D341Med (cell line): Measurements from ENCODE around the gene CPVL.

Source experiments
- DNase-seq: peaks from one replicate; pipeline ENCODE4 v3.0.0; 2012; ENCODE audit warnings: low spot score

CPVL gene

GRCh38 chr7:29154076-29154475 is 7.7 kb upstream of the CPVL start:
- DNase-seq, result no peak

- DNase-seq, result no peak
Measured at GRCh38 chr7:29150856-29151255, 4.5 kb upstream of the CPVL start.

- DNase-seq, result no peak
Measured at GRCh38 chr7:29149036-29149435, 2.7 kb upstream of the CPVL start.

DNA sequence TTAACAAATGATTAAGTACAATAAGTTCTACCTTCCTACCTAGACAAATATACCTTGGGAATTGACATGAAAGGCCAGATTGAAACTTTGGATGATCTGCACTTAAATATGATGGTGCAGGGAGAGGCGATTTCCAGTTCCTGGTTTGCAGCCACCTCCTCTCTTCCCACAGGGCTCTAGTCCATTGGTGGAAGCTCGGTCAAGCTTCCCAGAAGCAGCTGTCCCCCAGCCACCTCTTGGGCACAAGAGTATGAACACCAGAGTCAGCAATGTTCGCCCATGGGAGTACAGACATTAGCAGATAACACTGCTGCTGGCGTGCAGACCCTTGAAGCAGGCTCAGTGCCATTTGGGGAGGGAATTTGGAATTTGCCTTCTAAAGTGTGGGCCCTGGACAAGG is 1.5 kb upstream of the CPVL start:
- DNase-seq, result no peak

DNA sequence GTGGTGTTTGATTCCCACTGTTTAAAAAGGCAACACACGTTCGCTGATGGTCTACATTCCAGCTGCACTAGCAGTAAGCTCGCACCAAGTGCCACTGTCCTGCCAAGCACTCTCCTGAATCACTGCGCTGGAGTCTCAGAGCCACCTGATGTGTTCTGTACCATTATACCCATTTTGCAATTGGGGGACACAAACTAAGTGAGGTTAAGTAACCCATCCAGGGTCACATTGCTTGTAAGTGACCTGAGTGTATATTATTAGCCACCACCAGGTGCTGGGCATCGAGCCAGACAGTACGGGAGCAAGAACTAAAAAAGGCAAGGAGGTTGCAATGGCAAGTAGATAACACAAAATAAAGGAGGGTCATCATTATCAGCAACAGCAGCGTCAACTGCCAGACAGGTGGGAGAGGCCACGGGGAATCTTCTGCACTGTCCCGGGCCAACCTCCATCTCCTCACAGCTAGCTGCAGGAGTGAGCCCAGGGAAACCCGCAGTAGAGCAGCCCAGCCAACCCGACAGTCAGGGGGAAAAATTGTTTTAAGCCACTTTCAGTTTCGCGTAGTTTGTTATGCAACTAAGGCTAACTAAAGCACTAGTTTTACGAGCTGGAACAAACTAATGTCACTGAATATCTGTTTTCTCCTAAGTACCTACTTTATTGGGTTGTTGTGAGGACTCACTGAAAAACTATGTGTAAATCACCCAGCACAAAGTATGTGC is 712 bp upstream of the CPVL start:
- DNase-seq, result no peak

DNA sequence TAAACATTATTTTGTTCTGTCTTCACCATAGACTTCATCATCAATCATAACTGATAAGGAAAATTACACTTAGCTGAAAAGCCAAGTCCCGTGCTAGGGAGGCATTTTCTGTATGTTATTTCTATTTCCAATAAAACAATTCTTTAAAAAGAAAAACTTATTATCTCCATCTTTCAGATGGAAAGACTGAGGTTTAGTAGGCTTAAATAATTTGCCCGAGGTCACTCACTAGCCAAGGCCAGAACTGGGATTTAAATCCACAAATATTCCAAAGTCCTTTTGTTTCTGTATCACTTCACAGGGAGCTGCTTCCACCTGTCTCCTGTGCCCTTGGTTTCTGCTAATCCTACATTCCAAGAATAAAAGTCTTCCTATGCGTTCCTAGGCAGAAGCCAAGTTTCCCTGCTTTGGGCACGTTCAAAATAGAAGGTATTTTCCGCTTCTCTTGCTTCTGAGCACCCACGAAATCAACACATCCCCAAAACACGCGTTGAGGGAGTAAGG is 732 bp downstream of the CPVL start:
- DNase-seq, result no peak

DNA sequence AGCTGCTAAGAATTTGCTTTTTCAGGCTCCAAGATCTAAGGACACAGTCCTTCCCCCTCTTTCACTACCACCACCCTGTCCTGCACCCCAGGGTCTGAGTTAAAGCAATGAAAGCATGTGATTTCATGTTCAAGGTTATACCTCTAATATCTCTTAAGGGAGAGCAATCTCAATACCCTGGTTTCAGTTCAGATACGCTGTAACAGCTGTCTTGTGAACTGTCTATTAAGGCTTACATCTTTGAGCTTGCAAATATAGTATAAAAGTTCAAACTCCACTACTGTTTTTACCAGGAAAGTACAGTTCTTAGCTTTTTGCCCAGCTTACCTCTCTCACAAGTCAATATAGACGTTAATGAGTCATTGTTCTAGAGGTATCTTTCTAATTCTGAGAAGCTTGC is 2.6 kb downstream of the CPVL start:
- no peak for DNase-seq

- no peak for DNase-seq
Measured at GRCh38 chr7:29142021-29142727, 4.2 kb downstream of the CPVL start.

DNA sequence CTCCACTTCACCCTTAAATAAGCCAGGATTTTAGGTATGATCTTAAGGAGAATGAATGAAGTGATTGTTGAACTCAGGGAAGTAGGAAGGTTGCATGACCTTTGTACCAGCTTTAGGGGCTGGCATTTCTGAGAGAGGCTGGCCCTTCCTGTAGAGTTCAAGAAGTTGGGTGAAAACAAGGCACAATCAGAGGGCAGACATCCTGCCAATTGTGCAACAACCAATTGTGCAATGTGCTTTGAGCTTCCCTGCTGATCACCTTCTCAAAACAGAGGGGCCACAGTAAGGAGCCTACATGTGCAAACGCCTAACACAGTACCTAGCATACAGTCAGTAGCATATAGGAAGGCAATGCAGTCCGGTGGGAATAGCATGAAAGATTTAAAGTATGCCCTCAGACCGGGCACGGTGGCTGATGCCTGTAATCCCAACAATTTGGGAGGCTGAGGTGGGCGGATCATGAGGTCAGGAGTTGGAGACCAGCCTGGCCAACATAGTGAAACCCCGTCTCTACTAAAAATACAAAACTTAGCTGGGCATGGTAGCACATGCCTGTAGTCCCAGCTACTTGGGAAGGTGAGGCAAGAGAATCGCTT is 5.4 kb downstream of the CPVL start:
- DNase-seq, result no peak

GRCh38 chr7:29139796-29140195 is 6.5 kb downstream of the CPVL start:
- no peak for DNase-seq

GRCh38 chr7:29139191-29139590 is 7.1 kb downstream of the CPVL start:
- no peak for DNase-seq

GRCh38 chr7:29138588-29138987 is 7.7 kb downstream of the CPVL start:
- no peak for DNase-seq

DNA sequence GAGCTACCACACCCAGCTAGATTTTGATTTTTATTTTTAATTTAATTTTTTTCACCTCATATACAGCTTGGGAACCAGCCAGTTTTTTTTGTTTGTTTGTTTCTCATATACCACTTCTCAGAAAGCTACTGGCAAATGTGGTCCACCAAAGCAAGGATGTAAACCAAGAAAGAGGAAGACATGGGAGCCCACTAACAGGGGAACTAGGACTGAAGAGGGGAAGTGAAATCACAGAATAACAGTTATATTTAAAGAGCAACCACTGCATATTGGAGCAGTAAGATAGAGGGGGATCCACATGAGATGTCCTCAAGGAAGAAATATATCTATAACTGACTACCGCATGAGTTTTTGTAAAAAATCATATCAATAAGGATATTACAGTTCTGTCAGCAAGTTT is 10.5 kb downstream of the CPVL start:
- no peak for DNase-seq

- no peak for DNase-seq
Measured at GRCh38 chr7:29132980-29133379, 13.4 kb downstream of the CPVL start.

DNA sequence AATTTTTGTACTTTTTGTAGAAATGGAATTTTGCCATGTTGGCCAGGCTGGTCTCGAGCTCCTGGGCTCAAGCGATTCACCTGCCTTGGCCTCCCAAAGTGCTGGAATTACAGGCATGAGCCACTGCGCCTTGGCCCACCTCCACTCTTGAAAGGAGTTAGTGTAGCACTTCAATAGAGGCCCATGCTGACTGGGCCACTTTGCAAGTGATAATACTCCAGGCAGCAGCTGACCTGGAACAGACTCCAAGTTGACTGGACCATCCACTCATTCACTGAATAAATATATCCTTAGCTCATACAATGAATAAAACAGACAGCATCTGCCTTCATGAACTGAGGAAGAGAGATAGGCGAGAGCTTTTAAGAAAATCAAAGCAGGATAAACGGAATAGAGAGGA is 14.7 kb downstream of the CPVL start:
- DNase-seq, result no peak

DNA sequence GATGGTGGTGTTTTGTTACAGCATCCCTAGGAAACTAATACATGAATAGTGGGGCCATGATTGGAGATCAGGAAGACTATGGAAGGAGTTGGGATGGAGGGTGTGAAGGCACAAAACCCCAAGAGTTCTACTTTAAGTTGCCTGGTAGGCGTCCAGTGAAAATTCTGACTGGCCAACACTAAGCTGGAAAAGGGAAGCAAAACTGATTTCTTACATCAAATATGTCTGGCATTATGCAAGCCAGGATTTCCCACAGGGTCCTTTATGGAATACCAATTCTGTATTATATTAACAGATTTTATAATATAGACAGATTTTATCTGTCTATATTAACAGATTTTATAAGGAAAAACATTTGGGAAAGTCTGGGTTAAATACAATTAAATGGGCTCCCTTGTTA is 16.2 kb downstream of the CPVL start:
- DNase-seq, result no peak

- DNase-seq, result no peak
Measured at GRCh38 chr7:29127527-29127926, 18.8 kb downstream of the CPVL start.

DNA sequence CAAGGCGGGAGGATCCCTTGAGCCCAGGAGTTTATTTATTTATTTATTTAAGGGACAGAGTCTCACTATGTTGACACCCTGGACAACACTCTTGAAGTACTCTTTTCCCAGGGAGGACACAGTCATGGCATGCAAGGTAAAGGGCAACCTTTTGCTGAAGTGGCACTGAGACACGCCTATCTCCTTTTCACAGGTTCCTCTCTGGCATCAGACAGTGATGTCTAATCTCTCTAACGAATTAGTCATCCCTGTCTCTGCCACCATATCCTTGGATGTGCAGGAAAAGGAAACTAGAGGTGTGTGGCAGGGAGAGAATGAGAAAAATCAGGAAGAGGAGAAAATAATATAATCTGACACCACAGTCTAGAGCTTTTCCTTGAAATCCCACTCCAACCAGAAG is 19.5 kb downstream of the CPVL start:
- no peak for DNase-seq

DNA sequence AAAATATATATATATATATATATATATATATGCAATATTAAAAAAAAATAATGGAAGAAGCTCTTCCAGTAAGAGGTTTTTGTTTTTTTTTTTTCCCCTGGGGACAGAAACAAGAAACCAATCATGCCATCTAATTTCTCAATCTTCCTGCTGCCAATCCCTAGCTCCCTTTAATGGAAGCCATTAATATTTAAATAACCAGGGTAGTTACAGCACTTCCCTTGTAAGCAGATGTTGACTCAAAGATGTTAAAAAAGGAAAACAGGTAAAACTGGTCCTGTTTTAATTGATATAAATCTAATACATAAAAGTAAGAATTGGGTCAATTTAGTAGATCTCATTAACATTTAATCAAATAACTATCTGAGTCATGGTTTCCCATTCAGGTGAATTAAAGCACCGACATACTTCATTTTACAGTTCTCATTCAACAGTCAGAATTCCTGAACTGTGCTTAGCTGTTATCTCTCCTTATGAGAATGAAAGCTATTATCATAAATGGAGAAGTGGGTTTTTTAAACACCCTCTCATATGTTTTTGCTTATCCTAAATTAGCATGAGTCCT is 22.6 kb downstream of the CPVL start:
- no peak for DNase-seq

DNA sequence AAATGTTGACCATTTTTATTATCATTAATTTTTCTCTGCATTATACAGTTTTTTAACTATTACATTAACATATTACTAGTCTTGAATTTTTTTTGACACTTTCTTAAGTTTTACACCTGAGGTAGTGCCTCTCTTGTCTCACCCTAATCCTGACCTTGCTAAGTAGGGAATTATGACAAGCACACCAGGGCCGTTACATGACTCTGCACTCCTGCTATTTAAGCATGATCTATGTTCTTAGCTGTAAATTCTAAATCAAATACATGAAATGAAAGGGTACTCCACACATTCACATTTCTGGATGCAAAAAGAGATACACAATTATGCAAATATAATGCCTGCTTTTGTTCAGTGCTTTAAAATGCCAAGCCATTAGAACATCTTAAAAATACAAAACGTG is 23.6 kb downstream of the CPVL start:
- no peak for DNase-seq

DNA sequence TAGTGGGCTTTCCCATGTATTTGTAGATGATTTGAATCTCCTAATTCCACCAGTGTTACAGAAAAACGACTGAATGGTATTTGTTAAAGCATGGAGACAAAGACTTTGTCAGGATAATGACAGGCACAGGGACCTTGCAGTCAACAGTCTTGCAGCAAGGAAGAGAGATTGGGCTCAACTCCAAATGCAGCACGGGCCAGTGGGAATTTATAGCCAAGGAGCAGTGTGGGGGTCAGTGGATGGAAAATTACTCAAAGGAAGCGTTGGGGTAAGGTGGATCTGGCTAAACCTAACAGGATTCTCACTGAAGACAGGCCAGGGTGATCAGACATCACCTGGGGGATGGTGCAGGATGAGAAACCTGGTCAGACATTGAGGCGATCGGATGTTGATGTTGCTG is 24.3 kb downstream of the CPVL start:
- DNase-seq, result no peak

GRCh38 chr7:29120955-29121354 is 25.4 kb downstream of the CPVL start:
- DNase-seq, result no peak

DNA sequence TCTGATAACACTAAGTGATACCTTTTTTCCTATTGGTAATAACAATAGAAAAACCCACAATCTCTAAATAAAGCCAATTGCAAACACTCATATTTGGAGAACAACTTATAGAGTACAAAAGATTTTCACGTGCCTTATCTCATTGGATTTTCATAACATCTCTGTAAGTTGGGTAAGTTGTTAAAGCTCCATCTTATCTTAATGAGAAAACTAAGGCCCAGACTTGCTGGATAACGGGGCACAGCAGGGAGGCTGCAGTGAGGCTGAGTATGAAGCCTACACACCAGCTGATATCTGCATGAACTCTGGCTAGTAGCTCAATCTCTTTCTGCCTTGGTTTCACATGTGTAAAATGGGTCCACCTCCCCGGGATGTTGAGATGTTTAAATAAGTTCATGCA is 26.8 kb downstream of the CPVL start:
- DNase-seq, result no peak
